NCI-H2081 treated with DMSO at 0.1 percent for 48 hours (cell line): ENCODE measurements around the gene KIF11.
"Not testable (repeated sequence)": the region's sequence is repeated elsewhere in the genome, so short reads cannot be mapped to it uniquely, and the experiment has no call there.

Source experiments
- DNase-seq: peaks from one replicate; lab custom pipeline; 2025; lab: John Stamatoyannopoulos, UW

KIF11 gene

GRCh38 chr10:92592761-92593618 is at the start of gene KIF11:
TSS of gene KIF11 (plus strand) at chr10:92593130. CDS start at chr10:92593376, 246 bp downstream.
- peak; percentile 72 for DNase-seq

- DNase-seq: no peak
These were observed 48.6 kb upstream of the KIF11 start for GRCh38 chr10:92544296-92544695.

- DNase-seq: no peak
These were observed 47.4 kb upstream of the KIF11 start for GRCh38 chr10:92545556-92545955.

- no peak for DNase-seq
These were observed 45.3 kb upstream of the KIF11 start for GRCh38 chr10:92547676-92548075.

GRCh38 chr10:92550924-92551323 is 42.0 kb upstream of the KIF11 start:
- no peak for DNase-seq

GRCh38 chr10:92552310-92552709 is 40.6 kb upstream of the KIF11 start:
- no peak for DNase-seq

- no peak for DNase-seq
These were observed 39.0 kb upstream of the KIF11 start for GRCh38 chr10:92553959-92554358.

GRCh38 chr10:92559046-92559445 is 33.9 kb upstream of the KIF11 start:
- no peak for DNase-seq

GRCh38 chr10:92562424-92562823 is 30.5 kb upstream of the KIF11 start:
- no peak for DNase-seq

- DNase-seq: no peak
These were observed 24.9 kb upstream of the KIF11 start for GRCh38 chr10:92567952-92568600.

GRCh38 chr10:92569071-92569470 is 23.9 kb upstream of the KIF11 start:
- no peak for DNase-seq

GRCh38 chr10:92569663-92570062 is 23.3 kb upstream of the KIF11 start:
- DNase-seq: not testable (repeated sequence)

- DNase-seq: no peak
These were observed 21.3 kb upstream of the KIF11 start for GRCh38 chr10:92571649-92572048.

- DNase-seq: no peak
These were observed 20.4 kb upstream of the KIF11 start for GRCh38 chr10:92572362-92573090.

GRCh38 chr10:92573091-92573797 is 19.7 kb upstream of the KIF11 start:
- no peak for DNase-seq

- no peak for DNase-seq
These were observed 19.0 kb upstream of the KIF11 start, which contains the start of gene IDE for GRCh38 chr10:92573798-92574547. TSS of gene IDE (minus strand) at chr10:92574093. CDS start at chr10:92574019, 74 bp downstream.

- DNase-seq: no peak
These were observed 18.2 kb upstream of the KIF11 start for GRCh38 chr10:92574548-92575261.

- no peak for DNase-seq
These were observed 17.0 kb upstream of the KIF11 start for GRCh38 chr10:92575961-92576360.

- not testable (repeated sequence) for DNase-seq
These were observed 10.6 kb upstream of the KIF11 start for GRCh38 chr10:92582347-92582746.
